Keratinocyte (primary cell): ENCODE results near the gene CFAP46.

ENCODE experiments used
- CTCF ChIP-seq, 3 experiments: IDR thresholded peaks in 1 of 3; conservative IDR thresholded peaks in 1 of 3; optimal IDR thresholded peaks in 1 of 3; 2 replicates in 2 of 3; 3 replicates in 1 of 3; pipeline versions ENCODE3 to v1.5.1; 2011; ENCODE audit warnings: low read length in 3 of 3, mild to moderate bottlenecking in 3 of 3, moderate library complexity in 2 of 3, control low read depth in 1 of 3, inconsistent platforms in 1 of 3; ENCODE audit not compliant: insufficient read depth in 2 of 3; ENCODE audit errors: extremely low read depth in 1 of 3
- EZH2 ChIP-seq: IDR thresholded peaks from one replicate; pipeline ENCODE4 v1.6.1; 2012; ENCODE audit warnings: inconsistent platforms, mild to moderate bottlenecking, low read length, moderate library complexity

DNA sequence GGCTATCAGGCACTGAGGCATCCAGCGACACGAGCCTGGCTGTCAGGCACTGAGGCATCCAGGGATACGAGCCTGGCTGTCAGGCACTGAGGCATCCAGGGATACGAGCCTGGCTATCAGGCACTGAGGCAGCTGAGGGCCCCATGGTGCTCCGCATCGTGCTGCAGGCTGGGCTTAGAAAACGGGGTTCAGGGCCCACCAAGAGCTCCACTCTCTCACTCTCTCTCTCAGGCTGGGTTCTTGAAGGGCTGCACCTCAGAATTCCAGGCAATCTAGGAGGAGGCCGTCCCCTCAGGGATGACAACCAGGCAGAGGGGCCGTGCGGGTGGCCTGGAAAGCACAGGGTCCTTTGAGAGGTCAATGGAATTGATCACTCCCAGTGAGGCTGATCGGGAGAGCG, 69.0 kb downstream of the CFAP46 start:
- TF ChIP-seq CTCF (optimal IDR thresholded peaks at IDR 0.05 in 1 of 3, IDR thresholded peaks at IDR 0.05 in 1 of 3, conservative IDR thresholded peaks at IDR 0.05 in 1 of 3; ENCODE audit: extremely low read depth in 1 of 3, insufficient read depth in 2 of 3, low read length in 3 of 3) = no peak
- no peak for TF ChIP-seq EZH2
